ENCODE data around the gene PCDH15. TPM values are rescaled to one million over a fixed set of nuclear protein-coding genes. Genes with fewer than 3 reads are reported as not detected.

PCDH15 gene
- total RNA-seq, 4 donors from 2014 or later = not detected

DNA sequence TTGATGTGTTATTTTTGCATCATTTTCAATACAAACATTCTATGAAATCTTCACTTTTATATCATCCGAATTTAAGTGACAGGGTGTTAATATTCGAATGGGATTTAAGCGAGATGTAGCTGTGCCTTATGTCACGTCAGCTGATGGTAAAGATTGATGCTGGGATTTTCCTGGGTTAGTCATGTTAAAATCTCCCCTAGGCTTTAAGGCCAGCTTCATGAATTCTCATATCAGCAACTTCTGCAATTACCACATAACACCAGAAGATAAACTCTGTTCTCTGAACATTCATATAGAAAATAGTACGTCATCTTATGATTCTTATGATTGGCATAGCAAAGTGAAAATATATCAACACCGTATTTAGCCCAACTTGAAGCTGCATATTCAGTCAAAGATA lies 669.2 kb downstream of the PCDH15 start:
- H3K4me1 ChIP-seq = no peaks in the 10 kb centered on the region
- TF ChIP-seq POLR2A (IDR thresholded peaks at IDR 0.05) = no peak
- TF ChIP-seq, protein P1, sequence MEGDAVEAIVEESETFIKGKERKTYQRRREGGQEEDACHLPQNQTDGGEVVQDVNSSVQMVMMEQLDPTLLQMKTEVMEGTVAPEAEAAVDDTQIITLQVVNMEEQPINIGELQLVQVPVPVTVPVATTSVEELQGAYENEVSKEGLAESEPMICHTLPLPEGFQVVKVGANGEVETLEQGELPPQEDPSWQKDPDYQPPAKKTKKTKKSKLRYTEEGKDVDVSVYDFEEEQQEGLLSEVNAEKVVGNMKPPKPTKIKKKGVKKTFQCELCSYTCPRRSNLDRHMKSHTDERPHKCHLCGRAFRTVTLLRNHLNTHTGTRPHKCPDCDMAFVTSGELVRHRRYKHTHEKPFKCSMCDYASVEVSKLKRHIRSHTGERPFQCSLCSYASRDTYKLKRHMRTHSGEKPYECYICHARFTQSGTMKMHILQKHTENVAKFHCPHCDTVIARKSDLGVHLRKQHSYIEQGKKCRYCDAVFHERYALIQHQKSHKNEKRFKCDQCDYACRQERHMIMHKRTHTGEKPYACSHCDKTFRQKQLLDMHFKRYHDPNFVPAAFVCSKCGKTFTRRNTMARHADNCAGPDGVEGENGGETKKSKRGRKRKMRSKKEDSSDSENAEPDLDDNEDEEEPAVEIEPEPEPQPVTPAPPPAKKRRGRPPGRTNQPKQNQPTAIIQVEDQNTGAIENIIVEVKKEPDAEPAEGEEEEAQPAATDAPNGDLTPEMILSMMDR (IDR thresholded peaks at IDR 0.05) = no peak
- no peak for TF ChIP-seq EP300 (IDR thresholded peaks at IDR 0.05)
- no peaks in the 10 kb centered on the region for H3K36me3 ChIP-seq
- no peak for DNase-seq (ENCODE audit: low spot score in 2 of 2)
- H3K27me3 ChIP-seq = no peaks in the 10 kb centered on the region
- WGBS, 2 donors = 81 to 90% methylated on average over 6 of the region's 6 CpGs
- no peak overlapping the region for H3K4me3 ChIP-seq
- H3K27ac ChIP-seq = no peak overlapping the region
- H3K9me3 ChIP-seq = no peaks in the 10 kb centered on the region

DNA sequence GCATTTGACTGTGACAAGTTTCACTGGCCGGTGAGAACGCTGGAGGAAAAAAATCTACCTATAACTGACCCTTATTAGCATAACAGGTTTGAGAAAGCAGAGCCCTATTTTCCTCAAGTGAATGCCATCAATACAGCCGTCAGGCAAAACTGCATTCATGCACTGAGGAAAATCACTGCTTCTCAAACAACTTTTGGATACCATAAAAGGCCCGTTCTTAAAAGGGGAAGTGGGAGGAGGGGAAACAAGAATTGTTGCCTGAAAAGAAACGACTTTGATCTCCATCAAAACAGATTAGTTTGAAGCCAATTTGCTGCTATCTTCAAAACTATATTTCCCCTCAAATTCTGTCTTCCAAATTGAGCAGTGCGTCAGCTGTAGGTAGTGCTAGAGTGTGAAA lies 670.6 kb downstream of the PCDH15 start:
- Histone ChIP-seq H3K4me1 (no peaks in the 10 kb centered on the region), H3K27me3 (no peaks in the 10 kb centered on the region), H3K4me3 (no peak overlapping the region), H3K36me3 (no peaks in the 10 kb centered on the region), H3K27ac (no peak overlapping the region), H3K9me3 (no peaks in the 10 kb centered on the region)
- no peak for DNase-seq (ENCODE audit: low spot score in 2 of 2)
- 66 to 81% methylated on average over 6 of the region's 6 CpGs for WGBS, 2 donors
- TF ChIP-seq, protein P1 (IDR thresholded peaks at IDR 0.05) = no peak
- TF ChIP-seq POLR2A (IDR thresholded peaks at IDR 0.05) = no peak

DNA sequence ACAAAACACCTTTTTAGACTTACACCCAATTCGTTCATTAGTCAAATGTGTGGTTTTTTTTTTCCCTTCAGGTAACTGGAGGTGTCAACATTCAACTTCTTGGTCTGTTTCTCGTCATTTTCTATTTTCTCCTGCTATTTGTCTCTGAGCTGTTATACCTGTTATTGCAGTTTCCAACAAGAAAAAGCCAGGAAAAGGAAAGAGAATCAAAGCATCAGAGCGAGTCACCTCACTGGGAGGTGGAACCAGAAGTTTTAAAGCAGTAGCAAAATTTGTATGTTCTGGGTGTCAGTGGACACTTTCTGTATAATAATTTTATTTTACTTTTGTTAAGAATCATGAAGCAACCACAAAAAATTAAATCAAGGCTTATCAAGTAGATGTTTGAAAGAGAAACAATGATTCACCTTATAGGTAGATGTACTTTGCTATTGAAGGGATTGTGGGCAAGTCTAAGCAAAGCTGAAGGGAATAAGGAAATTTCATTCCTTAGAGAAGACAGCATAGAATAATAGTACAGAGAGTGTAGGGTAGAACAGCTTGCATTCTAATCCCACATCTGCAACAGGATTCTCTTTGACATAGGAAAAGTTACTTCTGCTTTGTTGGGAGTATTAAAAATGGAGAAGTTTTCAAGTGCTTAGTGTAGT lies 675.8 kb downstream of the PCDH15 start:
- WGBS, 2 donors = 55 to 68% methylated on average over 3 of the region's 3 CpGs
- H3K27ac ChIP-seq = no peak overlapping the region
- H3K4me1 ChIP-seq = no peaks in the 10 kb centered on the region

DNA sequence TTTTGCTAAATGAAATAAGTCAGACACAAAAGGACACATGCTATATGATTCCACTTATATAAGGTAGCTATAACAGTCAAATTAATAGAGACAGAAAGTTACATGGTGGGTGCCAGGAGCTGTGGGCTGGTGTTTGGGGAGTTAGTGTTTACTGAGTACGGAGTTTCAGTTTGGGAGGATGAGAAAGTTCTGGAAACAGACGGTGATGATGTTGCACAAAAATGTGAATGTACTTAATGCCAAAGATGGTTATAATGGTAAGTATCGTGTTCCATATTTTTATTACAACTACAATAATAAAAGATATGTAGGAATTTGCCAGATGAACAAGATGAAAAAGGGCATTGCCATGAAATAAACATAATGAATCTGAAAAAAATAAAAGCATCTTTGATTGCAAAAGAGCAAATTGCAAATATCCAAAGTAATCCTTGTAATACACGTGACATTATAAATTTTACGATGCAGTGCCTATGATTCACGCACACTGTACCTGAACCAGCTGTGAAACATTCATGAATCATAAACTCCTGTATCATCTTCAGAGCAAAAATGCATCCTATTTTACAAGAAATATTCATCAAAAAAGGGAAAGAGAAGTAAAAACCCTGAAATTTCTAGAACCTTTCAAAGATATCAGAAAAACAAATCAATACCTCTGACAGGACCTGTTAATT lies 676.7 kb downstream of the PCDH15 start:
- DNase-seq (ENCODE audit: low spot score in 2 of 2) = no peak
- Histone ChIP-seq H3K9me3 (no peaks in the 10 kb centered on the region), H3K27ac (no peak overlapping the region), H3K4me1 (no peaks in the 10 kb centered on the region), H3K4me3 (no peak overlapping the region), H3K36me3 (no peaks in the 10 kb centered on the region), H3K27me3 (no peaks in the 10 kb centered on the region)
- TF ChIP-seq, protein P1 (IDR thresholded peaks at IDR 0.05) = no peak
- WGBS, 2 donors = 49 to 65% methylated on average over 6 of the region's 6 CpGs

More for the DNA sequence above, 675.8 kb downstream of the PCDH15 start:
- Histone ChIP-seq H3K4me3 (no peak overlapping the region), H3K9me3 (no peaks in the 10 kb centered on the region), H3K36me3 (no peaks in the 10 kb centered on the region), H3K27me3 (no peaks in the 10 kb centered on the region)
- TF ChIP-seq EP300 (IDR thresholded peaks at IDR 0.05) = no peak
- TF ChIP-seq, protein P1 (IDR thresholded peaks at IDR 0.05) = no peak
- no peak for TF ChIP-seq POLR2A (IDR thresholded peaks at IDR 0.05)
- no peak for DNase-seq (ENCODE audit: low spot score in 2 of 2)

DNA sequence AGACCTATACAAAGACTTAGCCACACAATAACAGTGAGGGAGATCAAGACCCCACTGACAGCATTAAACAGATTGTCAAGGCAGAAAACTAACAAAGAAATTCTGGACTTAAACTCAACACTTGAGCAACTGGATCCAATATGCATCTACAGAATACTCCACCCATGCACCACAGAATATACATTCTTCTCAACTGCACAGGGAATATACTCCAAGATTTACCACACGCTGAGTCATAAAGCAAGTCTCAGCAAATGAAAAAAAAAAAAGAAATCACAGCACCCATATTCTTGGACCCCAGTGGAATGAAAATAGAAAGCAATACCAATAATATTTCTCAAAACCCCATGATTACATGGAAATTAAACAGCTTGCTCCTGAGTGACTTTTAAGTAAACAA lies 680.2 kb downstream of the PCDH15 start:
- TF ChIP-seq, protein P1 (IDR thresholded peaks at IDR 0.05) = no peak
- TF ChIP-seq POLR2A (IDR thresholded peaks at IDR 0.05) (no peak), EP300 (IDR thresholded peaks at IDR 0.05) (no peak)
- no peak for DNase-seq (ENCODE audit: low spot score in 2 of 2)
- Histone ChIP-seq H3K27ac (no peak overlapping the region), H3K36me3 (no peaks in the 10 kb centered on the region), H3K9me3 (no peaks in the 10 kb centered on the region), H3K4me1 (no peaks in the 10 kb centered on the region), H3K27me3 (no peaks in the 10 kb centered on the region), H3K4me3 (no peak overlapping the region)
- 41 to 42% methylated on average over 1 of the region's 1 CpG for WGBS, 2 donors
